CD4-positive, CD25-positive, alpha-beta regulatory T cell (primary cell): ENCODE data around the gene MIGA1. TPM values are rescaled to one million over a fixed set of nuclear protein-coding genes. Genes with fewer than 3 reads are reported as not detected.
"Not testable (repeated sequence)": the region's sequence is repeated elsewhere in the genome, so short reads cannot be mapped to it uniquely, and the experiment has no call there.

Experiments used
- ATAC-seq, 2 donors: fragments of 150-1000 bp; cut with Tn5 transposase; one replicate each; pipeline ENCODE4 v1.10.0; 2021; ENCODE audit warnings: low read depth in 2 of 2, moderate number of reproducible peaks in 2 of 2, moderate library complexity in 1 of 2
- DNase-seq, 3 donors: peaks; one replicate each; pipeline versions ENCODE4 v3.0.0 to v3.0.0-alpha.2; 2012 to 2022; ENCODE audit warnings: mixed read lengths in 1 of 3
- H3K27ac ChIP-seq: one replicate; pipeline ENCODE4 v1.7.0; 2013; ENCODE audit warnings: mild to moderate bottlenecking, low read length; ENCODE audit not compliant: insufficient read depth, poor library complexity, severe bottlenecking
- H3K27me3 ChIP-seq: one replicate; pipeline ENCODE4 v1.7.0; 2013; ENCODE audit warnings: low read length; ENCODE audit not compliant: control insufficient read depth, insufficient read depth
- H3K36me3 ChIP-seq: one replicate; pipeline ENCODE4 v1.7.0; 2013; ENCODE audit warnings: mild to moderate bottlenecking, low read length, moderate library complexity; ENCODE audit not compliant: control insufficient read depth, insufficient read depth
- H3K4me1 ChIP-seq: 2 replicates; pipeline ENCODE4 v1.7.0; 2013; ENCODE audit warnings: mild to moderate bottlenecking, low read length; ENCODE audit not compliant: insufficient read depth, control insufficient read depth, poor library complexity, severe bottlenecking
- H3K4me3 ChIP-seq: one replicate; pipeline ENCODE4 v1.7.0; 2013; ENCODE audit warnings: low read depth, mild to moderate bottlenecking, low read length, moderate library complexity
- H3K9me3 ChIP-seq, 2 experiments: 1 replicate in 1 of 2; 2 replicates in 1 of 2; pipeline ENCODE4 v1.7.0; 2013; ENCODE audit warnings: low read length in 2 of 2, mild to moderate bottlenecking in 1 of 2, moderate library complexity in 1 of 2; ENCODE audit not compliant: control insufficient read depth in 2 of 2
- H3K27ac Mint-ChIP-seq, 3 donors: one replicate each; pipeline ENCODE4 v1.8.0; 2020 to 2022; ENCODE audit warnings: mild to moderate bottlenecking in 3 of 3, mixed read lengths in 3 of 3, moderate library complexity in 2 of 3
- H3K27me3 Mint-ChIP-seq: one replicate; pipeline ENCODE4 v1.8.0; 2022; ENCODE audit warnings: mild to moderate bottlenecking, mixed read lengths
- H3K36me3 Mint-ChIP-seq: one replicate; pipeline ENCODE4 v1.8.0; 2020; ENCODE audit warnings: mixed read lengths
- H3K4me1 Mint-ChIP-seq, 4 donors: one replicate each; pipeline ENCODE4 v1.8.0; 2020 to 2022; ENCODE audit warnings: mixed read lengths in 4 of 4, mild to moderate bottlenecking in 1 of 4
- H3K4me3 Mint-ChIP-seq, 4 donors: one replicate each; pipeline ENCODE4 v1.8.0; 2020 to 2022; ENCODE audit warnings: mild to moderate bottlenecking in 4 of 4, mixed read lengths in 4 of 4, moderate library complexity in 3 of 4
- H3K9me3 Mint-ChIP-seq, 7 donors: one replicate each; pipeline ENCODE4 v1.8.0; 2020 to 2022; ENCODE audit warnings: mixed read lengths in 7 of 7, mild to moderate bottlenecking in 3 of 7, moderate library complexity in 2 of 7
- polyA plus RNA-seq, 4 donors: library from polyadenylated mRNA; unstranded; fragments of 300-500 nt; fragmentation: Illumina TruSeq; gene quantifications; one replicate each; pipeline ENCODE4 v1.2.3, GENCODE V29; 2021
- total RNA-seq: library from RNA; stranded (reverse); gene quantifications from one replicate; pipeline ENCODE4 v1.2.3, GENCODE V29; 2022

MIGA1 gene
- total and polyA plus RNA-seq, 5 donors from 2014 or later: 8.4 to 15.3 (median 11.7) TPM

DNA sequence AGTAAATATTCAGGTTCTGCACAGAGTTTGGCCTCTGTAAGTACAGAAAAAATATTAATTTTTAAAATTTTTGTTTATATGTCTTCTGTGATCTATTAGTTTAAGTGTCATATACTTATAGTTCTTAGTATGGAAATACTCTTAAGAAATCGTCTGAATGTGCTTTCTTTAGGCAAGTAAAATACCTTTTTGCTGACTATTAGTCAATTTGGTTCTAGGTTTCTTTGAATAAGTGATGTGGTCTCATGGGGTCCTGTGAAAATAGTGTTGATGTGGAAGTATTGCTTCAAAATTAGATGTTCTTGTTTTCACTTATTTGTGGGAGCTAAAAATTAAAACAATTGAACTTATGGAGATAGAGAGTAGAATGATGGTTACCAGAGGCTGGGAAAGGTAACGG lies 23.9 kb downstream of the MIGA1 start:
- H3K36me3 ChIP-seq: peaks cover 56% of the 10 kb centered on the region
- no peaks in the 10 kb centered on the region for H3K27me3 Mint-ChIP-seq
- H3K4me1 ChIP-seq: no peaks in the 10 kb centered on the region
- H3K4me1 Mint-ChIP-seq: peaks cover 0 to 29% (median 17%) of the 10 kb centered on the region in 4 donors
- DNase-seq (no peak), ATAC-seq (no peak)
- no peak overlapping the region for H3K4me3 ChIP-seq
- H3K9me3 ChIP-seq: no peaks in the 10 kb centered on the region
- peaks cover 38% of the 10 kb centered on the region for H3K36me3 Mint-ChIP-seq
- no peak overlapping the region for H3K27ac ChIP-seq
- H3K4me3 Mint-ChIP-seq: no peak overlapping the region
- no peaks in the 10 kb centered on the region for H3K9me3 Mint-ChIP-seq
- no peak overlapping the region for H3K27ac Mint-ChIP-seq
- no peaks in the 10 kb centered on the region for H3K27me3 ChIP-seq

DNA sequence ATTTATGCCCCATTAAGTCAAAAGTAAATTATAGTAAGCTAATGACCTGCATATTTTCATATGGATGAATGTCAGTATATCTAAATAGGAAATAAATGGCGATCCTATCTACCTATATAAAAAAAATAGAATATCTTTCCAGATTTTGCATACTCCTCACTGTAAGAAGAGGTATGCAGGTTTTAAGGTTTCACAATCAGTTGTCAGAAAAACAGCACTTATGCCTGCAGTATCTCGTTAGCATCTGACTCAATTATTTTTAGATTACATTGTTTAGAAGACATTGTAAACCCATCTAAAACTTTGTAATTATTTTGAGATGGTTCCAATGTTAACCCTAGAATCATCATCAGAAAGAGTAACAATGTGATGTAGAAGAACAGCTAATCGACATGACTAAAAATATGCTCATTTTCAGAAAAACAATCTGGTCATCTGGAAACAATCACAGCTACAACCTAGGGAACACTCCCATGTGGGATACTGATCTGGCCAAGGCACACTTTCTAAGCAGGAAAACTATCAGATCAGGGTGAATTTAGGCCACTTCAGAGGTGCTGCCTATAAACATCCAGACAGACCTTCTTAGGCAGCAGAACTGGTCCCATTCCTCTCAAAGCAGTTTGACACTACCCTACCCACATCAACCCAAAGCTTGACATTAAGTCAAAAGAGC lies 30.5 kb downstream of the MIGA1 start:
- not testable (repeated sequence) for H3K4me3 ChIP-seq, H3K27me3 ChIP-seq, H3K4me1 ChIP-seq, DNase-seq, H3K9me3 Mint-ChIP-seq, H3K27me3 Mint-ChIP-seq, ATAC-seq, H3K4me1 Mint-ChIP-seq, H3K27ac ChIP-seq, H3K9me3 ChIP-seq, H3K27ac Mint-ChIP-seq, H3K4me3 Mint-ChIP-seq
- H3K36me3 ChIP-seq: peaks cover 56% of the 10 kb centered on the region
- H3K36me3 Mint-ChIP-seq: peaks cover 47% of the 10 kb centered on the region

- H3K27ac Mint-ChIP-seq, H3K27me3 Mint-ChIP-seq, H3K4me3 ChIP-seq, H3K9me3 Mint-ChIP-seq, H3K27ac ChIP-seq, H3K4me1 Mint-ChIP-seq, DNase-seq, H3K4me1 ChIP-seq, H3K9me3 ChIP-seq, H3K4me3 Mint-ChIP-seq, ATAC-seq, H3K27me3 ChIP-seq: not testable (repeated sequence)
- peaks cover 61% of the 10 kb centered on the region for H3K36me3 ChIP-seq
- H3K36me3 Mint-ChIP-seq: peaks cover 41% of the 10 kb centered on the region
Observed at GRCh38 chr1:77811589-77811988, 32.1 kb downstream of the MIGA1 start.

- H3K4me3 ChIP-seq: no peak overlapping the region
- no peak for DNase-seq
- peaks cover 2 to 15% (median 8%) of the 10 kb centered on the region in 4 donors for H3K4me1 Mint-ChIP-seq
- H3K27ac ChIP-seq: no peak overlapping the region
- H3K27ac Mint-ChIP-seq: no peak overlapping the region
- no peaks in the 10 kb centered on the region for H3K4me1 ChIP-seq
- H3K36me3 ChIP-seq: peaks cover 75% of the 10 kb centered on the region
- H3K9me3 ChIP-seq: no peaks in the 10 kb centered on the region
- no peaks in the 10 kb centered on the region for H3K27me3 Mint-ChIP-seq
- H3K27me3 ChIP-seq: no peaks in the 10 kb centered on the region
- H3K4me3 Mint-ChIP-seq: no peak overlapping the region
- no peaks in the 10 kb centered on the region for H3K9me3 Mint-ChIP-seq
- peaks cover 49% of the 10 kb centered on the region for H3K36me3 Mint-ChIP-seq
- no peak for ATAC-seq
Observed at GRCh38 chr1:77817368-77818209, 38.1 kb downstream of the MIGA1 start.

GRCh38 chr1:77820121-77820520 lies 40.7 kb downstream of the MIGA1 start:
- no peak overlapping the region for H3K4me3 ChIP-seq
- H3K9me3 ChIP-seq: no peaks in the 10 kb centered on the region
- ATAC-seq (no peak), DNase-seq (no peak)
- H3K27me3 Mint-ChIP-seq: no peaks in the 10 kb centered on the region
- H3K36me3 ChIP-seq: peaks cover 65% of the 10 kb centered on the region
- no peaks in the 10 kb centered on the region for H3K4me1 ChIP-seq
- no peaks in the 10 kb centered on the region for H3K9me3 Mint-ChIP-seq
- peaks cover 0 to 13% (median 7%) of the 10 kb centered on the region in 4 donors for H3K4me1 Mint-ChIP-seq
- H3K36me3 Mint-ChIP-seq: peaks cover 45% of the 10 kb centered on the region
- no peaks in the 10 kb centered on the region for H3K27me3 ChIP-seq
- H3K4me3 Mint-ChIP-seq: no peak overlapping the region
- no peak overlapping the region for H3K27ac Mint-ChIP-seq
- H3K27ac ChIP-seq: no peak overlapping the region

DNA sequence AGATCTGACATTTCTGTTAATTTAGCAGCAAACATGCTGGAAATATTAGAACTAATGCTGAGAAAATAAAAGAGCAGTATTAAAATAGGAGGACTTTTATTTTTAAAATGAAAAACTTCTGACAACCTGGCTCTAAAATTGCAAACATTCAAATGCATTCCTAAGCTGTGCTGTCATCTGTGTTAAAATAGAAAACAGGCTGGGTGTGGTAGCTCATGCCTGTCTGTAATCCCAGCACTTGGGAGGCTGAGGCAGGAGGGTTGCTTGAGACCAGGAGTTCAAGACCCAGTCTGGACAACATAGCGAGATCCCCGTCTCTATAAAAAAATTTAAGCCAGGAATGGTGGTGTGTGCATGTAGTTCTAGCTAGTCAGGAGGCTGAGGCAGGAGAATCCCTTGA lies 44.6 kb downstream of the MIGA1 start:
- Histone ChIP-seq H3K36me3 (peaks cover 47% of the 10 kb centered on the region), H3K9me3 (no peaks in the 10 kb centered on the region), H3K27ac (no peak overlapping the region), H3K4me1 (no peaks in the 10 kb centered on the region), H3K27me3 (no peaks in the 10 kb centered on the region), H3K4me3 (no peak overlapping the region)
- Mint-ChIP-seq H3K4me3 (no peak overlapping the region), H3K4me1 (peaks cover 0 to 13% (median 7%) of the 10 kb centered on the region in 4 donors), H3K27me3 (no peaks in the 10 kb centered on the region), H3K27ac (no peak overlapping the region), H3K9me3 (no peaks in the 10 kb centered on the region), H3K36me3 (peaks cover 37% of the 10 kb centered on the region)
- DNase-seq (no peak), ATAC-seq (no peak)

DNA sequence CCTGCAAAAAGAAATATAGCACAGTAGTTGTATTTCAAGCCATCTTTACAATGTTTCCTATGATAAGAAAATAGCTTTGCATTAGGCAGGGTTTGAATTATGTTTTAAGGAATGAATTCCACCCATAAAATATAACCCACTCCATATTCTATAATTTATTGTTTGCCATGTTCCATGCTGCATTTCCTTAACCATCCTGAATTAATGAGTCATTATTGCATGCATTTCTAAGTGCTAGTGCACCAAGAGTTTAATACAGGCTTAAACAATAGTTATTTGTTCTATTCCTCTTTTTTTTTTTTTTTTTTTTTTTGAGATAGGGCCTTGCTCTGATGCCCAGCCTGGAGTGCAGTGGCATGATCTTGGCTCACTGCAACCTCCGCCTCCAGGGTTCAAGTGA lies 45.2 kb downstream of the MIGA1 start:
- peaks cover 48% of the 10 kb centered on the region for H3K36me3 ChIP-seq

More for the DNA sequence above, 45.2 kb downstream of the MIGA1 start:
- ATAC-seq (no peak), DNase-seq (no peak)
- no peaks in the 10 kb centered on the region for H3K27me3 Mint-ChIP-seq
- no peaks in the 10 kb centered on the region for H3K4me1 ChIP-seq
- H3K9me3 ChIP-seq: no peaks in the 10 kb centered on the region
- no peak overlapping the region for H3K4me3 Mint-ChIP-seq
- peaks cover 35% of the 10 kb centered on the region for H3K36me3 Mint-ChIP-seq
- H3K4me3 ChIP-seq: no peak overlapping the region
- no peaks in the 10 kb centered on the region for H3K9me3 Mint-ChIP-seq
- H3K27ac Mint-ChIP-seq: peak overlapping the region in 1 of 3 donors; percentile 26
- H3K27ac ChIP-seq: no peak overlapping the region
- peaks cover 0 to 13% (median 7%) of the 10 kb centered on the region in 4 donors for H3K4me1 Mint-ChIP-seq
- H3K27me3 ChIP-seq: no peaks in the 10 kb centered on the region
